Measurements from ENCODE around the gene TTC39A.
A peak's percentile ranks its signal among the peaks of the same experiment; 100 is the strongest.
"Not testable (repeated sequence)": the region's sequence is repeated elsewhere in the genome, so short reads cannot be mapped to it uniquely, and the experiment has no call there.

TTC39A gene

GRCh38 chr1:51336004-51336403, 5.6 kb upstream of the TTC39A start:
- no peak for DNase-seq

DNA sequence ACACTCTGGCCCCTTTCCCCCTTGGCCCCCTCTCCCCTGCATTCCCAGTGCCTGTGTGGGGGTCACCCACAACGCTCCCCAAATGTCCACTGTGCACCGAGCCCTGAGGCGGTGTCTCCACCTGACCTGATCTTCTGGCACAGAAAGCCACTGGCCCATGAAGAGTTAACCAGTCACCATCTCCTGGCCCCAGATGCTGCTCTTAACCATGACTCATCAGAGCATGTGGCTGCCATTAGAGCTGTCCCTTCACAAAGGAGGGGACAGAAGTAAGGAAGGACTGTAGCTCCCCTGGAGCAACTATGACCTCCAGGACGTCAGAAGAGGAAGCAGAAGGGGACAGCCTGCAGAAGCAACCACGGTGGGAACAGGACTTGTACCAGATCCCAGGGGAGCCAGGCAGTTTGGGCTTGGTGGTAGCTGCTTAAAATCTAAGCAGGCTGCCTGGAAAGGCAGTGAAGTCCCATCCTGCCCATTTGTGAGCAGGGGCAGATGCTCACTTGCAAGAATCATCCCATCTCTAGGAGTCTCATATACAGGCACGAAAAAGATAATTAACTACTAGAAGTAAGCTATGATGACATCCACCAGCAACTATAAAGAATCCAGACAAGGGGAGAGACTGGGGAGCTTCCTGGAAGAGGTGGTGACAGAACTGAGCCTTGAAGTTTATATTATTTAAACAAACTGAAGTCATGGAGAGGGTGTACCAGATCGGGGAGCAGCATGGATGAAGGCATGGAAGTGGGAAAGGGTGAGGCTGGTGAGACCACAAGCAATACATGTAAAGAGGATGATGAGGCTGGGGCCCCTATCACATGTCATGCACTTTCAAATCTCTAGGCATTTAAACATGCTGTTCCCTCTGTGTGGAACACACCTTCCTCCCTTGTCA, 1.1 kb upstream of the TTC39A start:
- DNase-seq: no peak

DNA sequence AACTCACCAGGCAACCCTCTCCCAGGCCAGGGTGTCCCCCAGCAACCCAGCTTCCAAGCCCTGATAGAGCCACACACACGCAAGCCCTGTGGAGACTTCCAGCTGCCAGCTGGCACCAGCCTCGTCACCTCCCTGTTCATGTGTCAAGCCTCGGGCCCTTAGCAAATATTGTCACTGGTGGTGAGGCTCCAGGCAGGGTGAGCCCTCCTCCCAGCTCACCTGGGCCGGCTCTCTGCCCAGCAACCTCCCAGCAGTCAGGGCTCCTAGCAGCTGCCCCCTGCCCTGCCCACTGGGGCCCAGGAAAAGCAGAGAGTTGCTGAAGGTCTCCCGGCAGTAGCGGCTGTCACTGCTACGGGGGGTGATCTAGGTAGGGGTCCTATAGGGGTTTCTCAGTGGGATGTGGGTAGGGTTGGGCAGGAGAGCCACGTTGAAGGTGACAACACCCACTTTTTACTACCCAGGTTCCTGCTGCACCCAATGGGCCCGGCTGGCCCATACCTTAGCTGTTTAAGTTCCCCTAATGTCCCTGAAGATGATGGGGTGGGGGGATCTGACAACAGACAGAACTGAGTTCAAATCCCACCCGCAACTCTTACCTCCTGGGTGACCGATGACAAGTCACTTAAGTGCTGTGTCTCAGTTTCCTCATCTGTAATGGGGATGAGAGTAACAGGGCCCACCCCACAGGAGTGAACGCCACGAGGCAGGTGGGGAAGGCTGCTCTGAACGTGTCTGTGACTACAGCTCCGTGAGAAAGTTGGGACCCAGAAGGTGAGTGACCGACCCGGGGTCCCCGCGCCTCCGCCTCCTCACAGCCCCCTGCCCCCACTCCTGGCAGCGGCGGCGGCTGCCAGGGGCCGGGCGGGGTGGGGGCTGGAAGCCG, 678 bp downstream of the TTC39A start:
- DNase-seq: no peak

DNA sequence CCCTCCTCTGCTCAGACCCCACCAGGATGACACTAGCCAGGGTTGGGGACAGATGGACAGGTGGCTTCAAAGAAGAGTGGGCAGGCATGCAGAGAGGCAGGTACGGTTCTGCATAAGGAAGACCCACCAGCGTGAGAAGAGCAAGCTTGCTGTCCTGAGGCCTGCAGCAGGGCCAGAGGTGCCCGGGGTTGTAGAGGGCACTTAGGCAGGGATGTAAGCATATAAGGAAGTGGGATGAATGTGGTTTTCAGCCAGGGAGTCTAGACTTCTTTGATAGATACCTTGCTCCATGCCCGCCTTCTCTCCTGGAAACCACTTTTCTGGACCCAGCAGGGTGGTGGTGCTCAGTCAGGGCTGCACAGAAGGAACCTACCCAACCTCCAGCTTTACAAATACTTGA, 1.4 kb downstream of the TTC39A start:
- no peak for DNase-seq

DNA sequence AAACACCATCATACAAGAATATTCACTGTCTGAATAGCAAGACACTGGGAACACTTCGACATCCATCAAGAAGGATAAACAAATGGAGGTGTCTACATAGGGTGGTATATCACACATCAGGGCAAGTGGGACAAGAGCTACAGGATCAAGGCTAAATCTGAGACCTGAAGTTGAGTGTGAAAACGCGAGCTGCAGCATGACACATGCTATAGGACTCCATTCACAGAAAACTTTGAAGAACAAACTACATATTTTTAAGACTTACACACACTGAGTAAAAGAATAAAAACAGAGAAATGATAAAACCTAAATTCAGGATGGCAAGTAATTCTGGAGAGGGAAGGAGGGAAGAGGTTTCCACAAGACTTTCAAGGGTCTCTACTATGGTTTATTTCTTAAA, 2.1 kb downstream of the TTC39A start:
- no peak for DNase-seq

DNA sequence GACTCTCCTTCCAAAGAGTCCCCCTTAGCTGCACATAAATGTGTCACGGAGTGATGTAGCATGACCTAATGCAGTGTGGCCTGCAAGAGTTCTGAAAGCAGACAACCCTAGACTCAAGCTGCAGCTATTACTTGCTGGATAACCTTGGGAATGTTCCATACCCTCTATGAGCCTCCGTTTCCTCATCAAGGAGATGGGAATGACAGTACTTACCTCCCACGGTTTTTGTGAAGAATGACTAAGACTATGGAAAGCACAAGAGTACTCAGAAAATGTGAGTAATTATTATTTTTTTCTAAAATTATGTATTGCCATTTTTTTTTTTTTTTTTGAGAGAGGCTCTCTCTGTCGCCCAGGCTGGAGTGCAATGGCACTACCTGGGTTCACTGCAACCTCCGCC, 3.0 kb downstream of the TTC39A start:
- DNase-seq: no peak

- DNase-seq: no peak
Measured at GRCh38 chr1:51326839-51327238, 3.5 kb downstream of the TTC39A start.

GRCh38 chr1:51325878-51326755, 4.2 kb downstream of the TTC39A start:
- DNase-seq: no peak

DNA sequence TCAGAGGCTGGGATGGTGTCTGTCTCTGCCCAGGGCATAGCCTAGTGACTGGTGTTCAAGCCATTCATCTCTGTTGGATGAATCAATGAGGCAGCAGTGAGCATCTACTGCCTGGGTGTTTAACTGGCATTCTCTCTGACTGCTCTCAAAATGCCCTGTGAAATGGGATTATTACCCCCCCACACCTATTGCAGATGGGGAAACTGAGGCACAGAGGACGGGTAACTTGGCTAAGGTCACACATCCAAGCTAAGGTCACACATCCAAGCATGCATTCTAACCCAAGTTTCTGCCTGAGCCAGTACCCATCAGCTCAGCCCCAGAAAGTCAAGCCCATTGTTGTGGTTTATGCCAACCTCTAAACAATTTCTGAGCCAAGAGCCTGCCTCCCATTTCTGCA, 5.0 kb downstream of the TTC39A start:
- DNase-seq: no peak

- not testable (repeated sequence) for DNase-seq
Measured at GRCh38 chr1:51325011-51325385, 5.4 kb downstream of the TTC39A start.

DNA sequence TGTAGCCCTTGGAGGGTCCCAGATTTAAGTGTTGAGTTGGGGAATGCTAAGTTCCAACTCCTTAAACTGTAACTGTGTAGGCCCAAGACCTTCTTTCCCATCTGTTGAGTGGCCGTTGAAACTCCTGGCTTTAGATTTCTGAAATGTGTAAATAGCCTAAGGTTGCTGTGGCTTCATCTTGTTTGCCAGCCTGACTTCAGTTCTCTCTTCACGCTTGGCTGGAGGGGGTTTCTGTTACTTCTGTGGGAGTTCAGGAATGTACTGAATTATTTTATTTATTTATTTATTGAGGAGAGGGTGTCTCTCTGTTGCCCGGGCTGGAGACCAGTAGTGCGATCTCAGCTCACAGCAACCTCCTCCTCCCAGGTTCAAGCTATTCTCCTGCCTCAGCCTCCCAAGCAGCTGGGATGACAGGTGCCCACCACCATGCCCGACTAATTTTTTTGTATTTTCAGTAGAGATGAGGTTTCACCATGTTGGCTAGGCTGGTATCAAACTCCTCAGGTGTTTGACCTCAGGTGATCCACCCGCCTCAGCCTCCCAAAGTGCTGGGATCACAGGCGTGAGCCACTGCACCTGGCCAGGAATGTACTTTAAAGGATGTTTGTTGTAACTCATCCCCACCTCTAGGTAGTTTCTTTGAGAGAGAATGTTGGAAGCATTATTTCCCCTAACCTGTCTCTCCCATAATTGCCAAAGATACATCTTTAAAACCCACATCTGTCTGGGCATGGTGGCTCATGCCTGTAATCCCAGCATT, 5.9 kb downstream of the TTC39A start:
- no peak for DNase-seq

DNA sequence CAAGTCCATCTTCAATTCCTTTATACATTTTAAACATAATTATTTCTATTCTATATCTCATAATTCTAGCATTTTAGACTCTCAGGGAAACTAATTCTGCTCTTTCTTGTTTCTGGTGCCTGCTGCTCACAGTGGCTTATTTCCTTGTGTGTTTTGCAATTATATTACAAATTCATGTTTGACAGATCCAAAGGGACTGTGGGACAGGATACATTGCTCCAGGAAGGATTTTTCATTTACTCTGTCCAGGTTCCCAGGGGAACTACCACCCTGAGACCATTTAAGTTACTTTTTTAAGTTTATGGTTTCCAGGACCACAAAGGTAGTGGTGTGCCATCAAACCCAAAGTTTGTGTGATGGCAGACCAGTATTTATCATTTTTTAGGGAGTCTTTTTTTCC, 6.6 kb downstream of the TTC39A start:
- no peak for DNase-seq

DNA sequence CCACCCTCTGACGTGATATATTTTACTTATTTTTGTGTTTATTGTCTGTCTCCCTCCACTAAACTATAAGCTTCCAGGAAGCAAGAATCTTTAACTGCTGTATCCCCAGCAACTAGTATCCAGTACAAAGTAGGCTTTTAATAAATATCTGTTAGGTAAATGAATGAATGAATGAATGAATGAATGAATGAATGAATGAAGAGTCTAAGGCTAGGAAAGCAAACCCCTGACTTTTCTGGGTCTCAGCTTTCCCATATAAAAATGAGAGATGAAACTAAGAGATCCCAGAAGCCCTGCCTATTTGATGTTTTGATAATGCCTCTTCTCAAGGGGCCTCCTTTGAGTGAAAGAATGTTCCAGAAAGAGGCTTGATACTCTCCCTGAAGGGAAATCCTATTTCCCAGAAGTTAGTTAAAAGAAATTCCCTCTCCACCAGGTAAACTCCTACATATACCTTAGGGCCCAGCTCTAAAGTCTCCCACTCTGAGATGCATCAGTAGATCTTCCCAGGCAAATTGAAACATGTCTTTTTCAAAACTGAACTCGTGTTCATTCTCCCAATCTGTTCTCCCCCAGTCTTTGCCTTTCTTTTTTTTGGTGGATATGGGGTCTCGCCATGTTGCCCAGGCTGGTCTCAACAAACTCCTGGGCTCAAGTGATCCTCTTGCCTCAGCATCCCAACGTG, 7.8 kb downstream of the TTC39A start:
- DNase-seq: no peak

DNA sequence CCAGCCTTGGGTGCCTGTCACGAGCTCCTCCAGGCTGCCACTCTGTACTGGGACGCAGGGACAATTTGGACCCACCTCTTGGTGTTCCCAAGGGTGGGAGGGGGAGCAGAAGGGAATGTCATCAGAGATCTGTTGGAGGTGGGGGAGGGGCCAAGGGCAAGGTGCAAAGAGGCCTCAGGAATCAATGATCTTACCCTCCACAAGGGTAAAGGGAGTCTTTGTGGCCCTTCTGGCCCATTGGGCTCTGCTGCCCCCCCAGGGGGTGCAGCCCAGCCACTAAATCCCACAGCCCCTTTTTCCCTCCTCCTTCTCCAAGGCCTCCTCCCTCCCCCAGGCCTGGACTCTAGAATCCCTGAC, 8.5 kb downstream of the TTC39A start:
- DNase-seq: no peak

DNA sequence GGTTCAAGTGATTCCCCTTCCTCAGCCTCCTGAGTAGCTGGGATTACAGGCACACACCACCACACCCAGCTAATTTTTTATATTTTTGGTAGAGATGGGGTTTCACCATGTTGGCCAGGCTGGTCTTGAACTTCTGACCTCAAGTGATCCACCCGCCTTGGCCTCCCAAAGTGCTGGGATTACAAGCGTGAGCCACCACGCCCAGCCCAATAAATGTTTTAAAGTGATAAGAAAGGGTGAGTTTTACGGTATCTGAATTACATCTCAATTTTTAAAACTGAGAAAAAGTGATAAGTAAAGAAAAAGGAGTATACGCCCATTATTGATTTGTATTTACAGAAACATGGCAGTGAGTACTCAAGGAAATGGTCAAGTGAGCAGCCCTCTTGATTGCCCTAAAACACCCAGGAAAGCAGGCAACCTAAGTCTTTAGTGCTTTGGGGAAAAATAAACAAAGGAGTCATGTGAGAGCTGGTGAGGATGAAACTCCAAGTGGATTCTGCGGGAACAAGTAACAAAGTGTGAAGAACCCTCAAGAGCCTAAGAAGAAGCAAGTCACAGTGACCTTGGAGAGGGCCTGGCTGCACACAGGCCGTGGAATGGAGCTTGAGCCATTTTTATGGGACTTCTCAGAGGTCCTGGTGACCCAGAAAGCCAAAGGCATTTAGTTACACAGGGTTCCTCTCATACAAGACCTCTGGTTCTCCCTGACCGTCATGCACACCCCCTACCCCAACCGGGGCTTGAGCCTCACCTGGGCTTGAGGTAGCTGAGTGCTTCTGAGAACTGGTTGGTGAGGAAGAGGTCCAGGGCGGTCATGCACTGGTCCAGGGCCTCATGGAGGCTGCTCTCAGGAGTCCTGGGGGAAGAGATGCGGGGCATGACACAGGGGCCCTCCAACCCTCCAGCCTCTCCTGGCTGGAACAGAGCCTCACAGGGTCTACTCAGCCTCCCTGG, 9.1 kb downstream of the TTC39A start:
- DNase-seq: no peak

GRCh38 chr1:51317798-51318197, 12.6 kb downstream of the TTC39A start:
- DNase-seq: no peak

DNA sequence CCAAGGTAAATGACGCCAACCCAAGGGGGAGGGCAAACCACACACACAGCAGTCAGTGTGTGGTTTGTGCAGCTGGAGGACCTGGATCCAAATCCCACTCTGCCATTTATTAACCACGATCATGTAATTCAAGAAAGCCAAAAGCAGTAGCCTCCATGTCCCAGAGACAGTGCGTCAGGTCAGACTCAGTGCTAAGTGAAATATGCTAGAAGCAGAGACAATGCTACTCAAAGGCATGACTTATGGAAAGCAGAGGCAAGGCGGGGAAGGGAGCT, 13.6 kb downstream of the TTC39A start:
- DNase-seq: no peak

- DNase-seq: peak in 1 of 5 experiments; percentile 22
Measured at GRCh38 chr1:51316113-51316845, 14.1 kb downstream of the TTC39A start.

GRCh38 chr1:51314974-51315373, 15.4 kb downstream of the TTC39A start:
- DNase-seq: no peak

Data from T-helper 2 cell (primary cell).